Kasumi-1 (cell line): Measurements from ENCODE around the gene HOXA11.

Experiments used
- DNase-seq, 2 experiments: peaks; one replicate each; lab custom pipeline; 2025; lab: John Stamatoyannopoulos, UW

Gene HOXA11

GRCh38 chr7:27180431-27181420, 4.3 kb downstream of the HOXA11 start:
- DNase-seq: no peak

DNA sequence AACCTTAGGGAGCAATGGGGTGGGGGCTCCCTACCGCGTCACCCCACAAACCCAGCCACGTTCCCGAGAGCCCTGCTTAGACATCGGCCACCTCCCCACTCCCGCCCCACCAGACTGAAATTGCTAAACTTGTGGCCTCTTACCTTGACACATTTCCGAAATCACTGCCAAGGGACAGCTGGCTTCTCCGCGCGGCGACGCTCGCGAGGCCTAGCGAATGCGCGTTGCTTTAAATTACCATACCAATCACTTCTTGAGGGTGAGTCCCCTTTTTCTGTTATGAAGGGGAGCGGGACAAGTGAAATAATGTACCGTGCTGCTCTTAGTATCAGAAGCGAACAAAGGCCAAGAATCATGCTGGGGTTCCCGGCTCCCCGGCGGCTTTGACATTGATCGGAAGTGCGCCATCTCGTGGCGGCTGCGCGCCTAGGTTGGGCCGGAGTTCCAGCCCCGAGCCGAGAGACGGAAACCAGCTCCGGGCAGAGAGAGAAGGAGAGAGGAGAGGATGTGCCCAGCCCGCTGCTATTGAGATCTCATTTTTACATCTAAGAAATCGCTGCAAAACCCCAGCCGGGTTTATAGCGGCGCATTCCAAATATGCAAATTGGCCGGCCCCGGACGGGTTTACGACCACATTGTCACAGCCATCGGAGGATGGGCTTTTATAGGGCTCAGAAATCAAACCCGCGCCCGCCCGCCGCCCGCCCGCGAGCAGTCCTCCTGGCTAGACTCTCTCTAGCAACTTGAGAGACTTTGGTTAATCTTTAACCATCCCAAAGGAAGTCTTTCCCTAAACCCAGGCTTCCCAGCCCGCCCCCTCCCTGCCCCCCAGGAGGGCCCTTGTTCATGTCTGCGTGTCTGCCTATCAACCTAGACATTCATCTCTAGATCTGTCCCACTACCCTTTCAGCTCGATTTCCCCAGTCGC, 5.3 kb downstream of the HOXA11 start:
- peak; percentile 76 to 92 for DNase-seq

DNA sequence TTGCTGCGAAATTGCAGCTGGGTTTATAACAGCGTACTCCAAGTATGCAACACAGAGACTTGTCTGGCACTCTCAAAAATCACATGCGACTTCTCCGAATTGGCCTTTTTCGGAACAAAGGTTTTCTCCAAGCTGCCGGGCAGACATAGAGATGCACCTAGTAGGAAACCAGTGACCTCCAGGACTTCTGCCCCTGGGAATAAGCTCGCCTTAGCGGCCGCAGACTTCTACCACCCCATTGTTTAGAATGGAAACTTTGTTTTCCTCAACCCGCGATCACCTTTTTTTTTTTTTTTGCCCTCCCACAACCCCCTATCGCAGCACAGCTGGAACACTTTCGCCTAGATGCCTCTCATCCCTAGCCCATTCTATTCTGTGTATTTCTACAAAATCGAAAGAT, 6.0 kb downstream of the HOXA11 start:
- no peak for DNase-seq

- DNase-seq: no peak
Observed at GRCh38 chr7:27178366-27178765, 6.7 kb downstream of the HOXA11 start.

GRCh38 chr7:27177795-27178320, 7.2 kb downstream of the HOXA11 start:
- DNase-seq: no peak

- no peak for DNase-seq
Observed at GRCh38 chr7:27176962-27177794, 7.9 kb downstream of the HOXA11 start.

GRCh38 chr7:27176524-27176845, 8.5 kb downstream of the HOXA11 start:
- no peak for DNase-seq

DNA sequence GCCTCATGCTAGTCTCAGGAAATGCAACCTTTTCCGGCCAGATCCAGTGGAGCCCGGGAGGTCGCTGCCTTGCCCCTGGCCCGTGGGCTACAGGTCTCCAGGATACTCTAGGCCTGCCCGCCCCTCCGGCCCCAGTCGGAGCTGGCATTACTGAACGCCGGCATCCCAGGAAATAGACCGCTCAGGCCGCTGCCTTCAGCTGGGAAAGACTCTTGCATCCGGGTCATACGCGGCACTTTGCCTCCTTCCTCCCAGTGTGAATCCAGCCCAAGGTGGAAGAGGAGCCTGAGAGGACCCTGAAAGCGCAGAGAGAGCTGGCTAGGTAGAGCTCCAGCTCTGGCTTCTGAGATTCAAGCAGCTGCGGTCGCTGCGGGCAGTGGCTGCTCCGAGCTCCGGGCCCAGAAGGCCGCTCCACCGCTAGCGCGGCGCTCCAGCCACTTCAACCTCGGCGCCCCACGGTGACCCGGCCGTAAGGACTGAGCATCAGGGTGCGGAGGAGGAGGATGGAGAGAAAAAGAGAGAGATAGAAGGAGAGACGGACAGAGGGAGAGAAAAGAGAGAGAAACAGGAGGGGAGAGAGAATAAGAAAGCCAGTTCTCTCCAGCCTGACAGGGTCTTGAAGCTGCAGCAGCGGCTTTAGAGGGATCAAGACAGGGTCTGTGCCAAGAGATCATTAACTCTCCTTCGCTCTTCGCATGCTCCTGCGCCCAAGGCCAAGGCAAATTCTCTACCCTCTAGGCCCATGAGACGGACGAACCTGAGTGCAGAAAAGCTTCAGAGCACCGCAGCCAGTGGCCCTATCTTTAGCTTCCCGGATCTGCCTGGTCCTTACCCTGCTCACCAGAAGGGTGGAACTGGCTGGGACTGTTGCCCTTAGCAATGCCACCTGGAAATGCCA, 9.2 kb downstream of the HOXA11 start:
- DNase-seq: no peak

DNA sequence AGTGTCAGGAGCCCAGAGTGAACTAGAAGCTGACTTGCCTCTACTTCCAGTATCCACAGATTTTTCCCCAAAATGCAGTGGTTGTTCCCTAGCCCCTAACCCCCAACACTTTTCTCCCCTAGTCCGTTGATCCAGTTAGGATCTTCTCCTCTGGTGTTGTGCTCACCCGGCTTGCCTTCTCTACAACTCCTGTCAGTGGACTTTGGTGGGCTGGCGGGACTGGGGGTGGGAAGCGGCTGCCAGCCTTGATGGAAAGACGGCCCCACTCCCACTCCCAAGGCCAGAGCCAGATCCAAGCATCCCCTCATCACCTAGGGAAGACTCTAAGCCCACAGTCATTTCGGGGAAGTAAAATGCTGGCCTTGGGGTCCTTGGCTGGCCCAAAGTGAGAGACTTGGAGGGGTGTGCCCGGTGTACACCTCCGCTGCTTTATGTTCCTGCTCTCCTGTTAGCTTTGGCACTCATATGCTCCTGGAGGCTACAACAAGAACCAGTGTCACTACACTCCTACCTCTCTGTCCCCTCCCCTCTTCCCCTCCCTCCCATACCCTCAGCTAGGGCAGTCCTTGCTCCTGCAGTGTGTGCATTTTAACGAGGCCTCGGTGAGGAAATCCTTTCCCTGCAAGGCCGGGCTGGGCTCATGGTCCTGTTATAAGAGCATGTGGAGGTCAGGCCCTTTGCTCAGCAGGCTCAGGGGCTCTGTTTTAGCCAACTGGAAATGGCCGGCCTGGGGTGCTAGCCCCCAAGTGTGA, 10.0 kb downstream of the HOXA11 start:
- DNase-seq: no peak

GRCh38 chr7:27173956-27174873, 10.8 kb downstream of the HOXA11 start, which contains the start of gene HOXA10:
Gene HOXA10, minus strand, starts transcription at chr7:27174320. Its CDS starts 14 bp downstream, at chr7:27174306.
- DNase-seq: no peak

GRCh38 chr7:27173511-27173955, 11.5 kb downstream of the HOXA11 start:
- peak; percentile 60 to 70 for DNase-seq

GRCh38 chr7:27172823-27173510, 12.1 kb downstream of the HOXA11 start:
- DNase-seq: peak; percentile 60 to 67

- DNase-seq: peak; percentile 26 to 48
Observed at GRCh38 chr7:27172315-27172774, 12.7 kb downstream of the HOXA11 start.

- peak; percentile 32 to 48 for DNase-seq
Observed at GRCh38 chr7:27171637-27172314, 13.3 kb downstream of the HOXA11 start.

- DNase-seq: no peak
Observed at GRCh38 chr7:27171325-27171636, 13.8 kb downstream of the HOXA11 start.

DNA sequence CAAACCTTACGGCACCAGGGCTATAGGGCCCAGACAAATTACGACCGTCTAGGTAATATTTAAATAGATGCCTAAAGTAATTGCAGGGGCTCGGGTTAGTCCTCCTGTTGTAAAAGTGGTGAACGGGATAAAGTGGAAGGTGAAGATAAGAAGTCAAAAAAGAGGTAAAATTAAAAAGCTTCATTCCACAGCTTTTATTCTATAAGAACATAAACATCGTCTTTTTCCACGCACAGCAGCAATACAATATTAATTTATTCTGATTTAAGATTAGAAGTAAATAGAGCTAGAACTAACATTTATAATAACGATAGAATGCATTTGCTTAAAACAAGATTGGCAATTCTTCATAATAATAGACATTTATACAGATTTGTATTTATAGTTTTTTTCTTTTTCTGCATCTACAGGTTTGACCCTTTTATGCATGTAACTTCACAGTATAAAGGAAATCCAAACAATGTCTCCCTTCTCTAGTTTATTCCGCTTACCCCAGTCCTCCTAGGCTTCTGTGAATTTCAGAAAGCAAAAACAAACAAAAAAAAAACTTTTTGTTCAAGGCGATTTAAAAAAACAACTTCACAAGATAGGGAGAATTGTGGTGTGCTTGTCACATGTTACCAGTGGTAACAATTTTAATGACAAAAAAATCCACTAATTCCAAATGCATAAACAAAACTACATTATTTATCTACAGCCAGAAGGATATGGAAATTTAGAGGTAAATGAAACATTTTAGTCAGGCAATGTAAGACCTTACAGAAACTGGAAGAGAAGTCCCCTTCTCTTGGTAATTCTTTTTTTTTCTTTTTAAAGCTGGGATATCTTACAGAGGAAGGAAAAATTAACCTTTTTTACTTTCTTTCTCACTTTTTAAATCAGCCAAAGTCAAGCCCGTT, 14.4 kb downstream of the HOXA11 start:
- DNase-seq: no peak
